Upper lobe of left lung (tissue), 6 donors: Measurements from ENCODE around the gene NFIB. TPM values are rescaled to one million over a fixed set of nuclear protein-coding genes. Genes with fewer than 3 reads are reported as not detected.

Experiments used
- ATAC-seq, 2 donors: fragments of 200-7000 bp; cut with Tn5 transposase; one replicate each; pipeline ENCODE4 v1.9.1; 2022; ENCODE audit warnings: mild to moderate bottlenecking in 2 of 2, moderate library complexity in 2 of 2; ENCODE audit not compliant: low FRiP score in 2 of 2
- DNase-seq, 2 donors: peaks; one replicate each; pipeline ENCODE4 v3.0.0-alpha.2; 2019 to 2020
- H3K27ac ChIP-seq, 4 donors: fragments of 200-600 bp; sonication (generic); one replicate each; pipeline ENCODE4 v1.5.1; 2016 to 2019
- H3K27me3 ChIP-seq, 4 donors: fragments of 200-600 bp; sonication (generic); one replicate each; pipeline ENCODE4 v1.5.1; 2017 to 2019
- H3K36me3 ChIP-seq, 4 donors: fragments of 200-600 bp; sonication (generic); one replicate each; pipeline ENCODE4 v1.5.1; 2016 to 2019
- H3K4me1 ChIP-seq, 4 donors: fragments of 200-600 bp; sonication (generic); one replicate each; pipeline ENCODE4 v1.5.1; 2018 to 2019
- H3K4me3 ChIP-seq, 4 donors: fragments of 200-600 bp; sonication (generic); one replicate each; pipeline ENCODE4 v1.5.1; 2017 to 2019; ENCODE audit warnings: mild to moderate bottlenecking in 2 of 4, moderate library complexity in 1 of 4
- H3K9me3 ChIP-seq, 4 donors: fragments of 200-600 bp; sonication (generic); one replicate each; pipeline ENCODE4 v1.5.1; 2018 to 2019
- EP300 ChIP-seq, 4 donors: sonication (generic); formaldehyde crosslinking; IDR thresholded peaks; one replicate each; pipeline ENCODE4 v1.5.1; 2017; ENCODE audit warnings: antibody characterized with exemption in 4 of 4, control low read depth in 2 of 4
- POLR2A ChIP-seq, 4 donors: fragments of 450-650 bp; IDR thresholded peaks; one replicate each; pipeline ENCODE4 v1.5.1; 2016 to 2017; ENCODE audit warnings: antibody characterized with exemption in 4 of 4, mild to moderate bottlenecking in 2 of 4
- POLR2AphosphoS5 ChIP-seq, 2 donors: sonication (generic); formaldehyde crosslinking; IDR thresholded peaks; one replicate each; pipeline ENCODE4 v1.5.1; 2017; ENCODE audit warnings: antibody characterized with exemption in 2 of 2
- WGBS, 2 donors: methylation state at CpG; one replicate each; pipeline ENCODE4 v1.1.5; 2017 to 2018; 5-methylcytosine and 5-hydroxymethylcytosine counted together
- total RNA-seq, 6 donors: library from RNA; depleted of rRNA in 4 of 6; stranded (reverse); fragments of >200 nt in 4 of 6; gene quantifications; one replicate each; pipeline versions ENCODE4 v1.1.0 to v1.2.1, GENCODE V29; 2016 to 2021
- TF ChIP-seq, protein P1 (sequence below), 6 experiments: fragments of 450-650 bp in 4 of 6; fragments of 200-600 bp in 2 of 6; sonication (generic) in 2 of 6; IDR thresholded peaks; one replicate each; pipeline ENCODE4 v1.5.1; 2016 to 2019; ENCODE audit warnings: antibody characterized with exemption in 6 of 6
- donor health status: DM: no; HTN: no; CAD: no; lungs with moderate emphysema.
- donor health status: DM: no; HTN: yes; CAD: no; lungs with severe emphysema.

Gene NFIB
- total RNA-seq, 6 donors from 2014 or later, result 33.9 to 109 (median 67.5) TPM

DNA sequence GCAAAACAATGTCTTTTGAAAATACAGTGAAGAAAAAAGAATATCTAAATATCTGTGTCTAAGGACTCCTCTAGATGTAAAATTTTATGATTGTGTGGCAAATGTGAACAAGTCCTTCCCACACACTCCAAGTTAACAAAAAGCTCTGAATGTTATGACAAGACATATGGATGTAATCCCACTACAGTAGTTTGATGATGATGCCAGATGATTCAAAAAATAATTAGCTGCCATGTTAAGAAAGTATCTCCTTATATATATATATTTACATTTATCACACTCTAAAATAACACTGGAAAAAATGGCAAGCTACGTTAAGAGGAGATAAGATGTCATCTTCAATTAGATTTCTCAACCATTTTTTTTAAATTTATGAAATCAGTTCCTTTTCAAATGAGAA is 178.5 kb downstream of the NFIB start:
- ATAC-seq (no peak), DNase-seq (no peak)

DNA sequence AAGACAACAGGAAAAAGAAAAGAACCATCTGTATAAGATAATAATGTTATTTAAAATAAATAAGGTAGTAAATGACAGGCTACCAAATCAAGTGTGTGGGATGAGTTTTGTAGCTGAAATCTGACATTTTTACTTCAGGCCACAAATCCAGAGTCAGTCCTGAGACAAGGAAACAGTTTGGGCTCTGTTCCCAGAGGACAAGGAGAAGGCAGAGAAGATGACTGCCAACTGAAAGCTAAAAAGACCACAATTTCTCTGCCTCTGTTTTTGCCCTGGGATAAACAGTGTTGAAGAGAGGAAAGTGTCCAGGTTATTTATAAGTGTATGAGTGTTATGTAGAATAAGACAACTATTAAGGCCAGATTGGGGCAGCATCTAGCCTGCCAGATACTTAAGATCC is 180.5 kb downstream of the NFIB start:
- no peak overlapping the region for H3K4me3 ChIP-seq
- DNase-seq, result no peak

More for the DNA sequence above, 178.5 kb downstream of the NFIB start:
- no peaks in the 10 kb centered on the region for H3K27me3 ChIP-seq
- no peak overlapping the region for H3K4me3 ChIP-seq
- peaks cover 0 to 2% (median 0%) of the 10 kb centered on the region in 4 donors for H3K4me1 ChIP-seq
- no peaks in the 10 kb centered on the region for H3K36me3 ChIP-seq
- H3K9me3 ChIP-seq, result no peaks in the 10 kb centered on the region
- WGBS, 2 donors, result 75 to 79% methylated on average over 1 of the region's 1 CpG
- TF ChIP-seq EP300 (IDR thresholded peaks at IDR 0.05) (no peak), POLR2A (IDR thresholded peaks at IDR 0.05) (no peak), POLR2AphosphoS5 (IDR thresholded peaks at IDR 0.05) (no peak)
- TF ChIP-seq, protein P1, sequence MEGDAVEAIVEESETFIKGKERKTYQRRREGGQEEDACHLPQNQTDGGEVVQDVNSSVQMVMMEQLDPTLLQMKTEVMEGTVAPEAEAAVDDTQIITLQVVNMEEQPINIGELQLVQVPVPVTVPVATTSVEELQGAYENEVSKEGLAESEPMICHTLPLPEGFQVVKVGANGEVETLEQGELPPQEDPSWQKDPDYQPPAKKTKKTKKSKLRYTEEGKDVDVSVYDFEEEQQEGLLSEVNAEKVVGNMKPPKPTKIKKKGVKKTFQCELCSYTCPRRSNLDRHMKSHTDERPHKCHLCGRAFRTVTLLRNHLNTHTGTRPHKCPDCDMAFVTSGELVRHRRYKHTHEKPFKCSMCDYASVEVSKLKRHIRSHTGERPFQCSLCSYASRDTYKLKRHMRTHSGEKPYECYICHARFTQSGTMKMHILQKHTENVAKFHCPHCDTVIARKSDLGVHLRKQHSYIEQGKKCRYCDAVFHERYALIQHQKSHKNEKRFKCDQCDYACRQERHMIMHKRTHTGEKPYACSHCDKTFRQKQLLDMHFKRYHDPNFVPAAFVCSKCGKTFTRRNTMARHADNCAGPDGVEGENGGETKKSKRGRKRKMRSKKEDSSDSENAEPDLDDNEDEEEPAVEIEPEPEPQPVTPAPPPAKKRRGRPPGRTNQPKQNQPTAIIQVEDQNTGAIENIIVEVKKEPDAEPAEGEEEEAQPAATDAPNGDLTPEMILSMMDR (IDR thresholded peaks at IDR 0.05), result no peak
- no peak overlapping the region for H3K27ac ChIP-seq

DNA sequence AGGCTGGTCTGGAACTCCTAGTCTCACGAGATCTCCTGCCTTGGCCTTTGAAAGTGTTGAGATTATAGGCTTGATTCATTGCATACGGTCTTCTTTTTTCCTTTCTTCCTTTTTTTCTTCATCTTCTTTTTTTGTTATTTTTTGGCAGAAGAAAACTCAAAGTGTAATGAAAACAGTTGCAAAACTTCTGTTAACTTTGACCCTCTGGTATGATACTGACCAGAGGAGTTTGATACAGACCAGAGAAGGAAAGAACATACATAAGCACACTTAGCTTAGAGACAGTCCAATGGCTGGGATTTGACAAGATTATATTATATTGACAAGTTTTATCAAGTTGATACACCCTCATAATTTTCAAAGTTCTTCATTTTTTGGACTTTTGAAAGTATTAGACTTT is 181.2 kb downstream of the NFIB start:
- TF ChIP-seq EP300 (IDR thresholded peaks at IDR 0.05) (no peak), POLR2A (IDR thresholded peaks at IDR 0.05) (no peak), POLR2AphosphoS5 (IDR thresholded peaks at IDR 0.05) (no peak)
- TF ChIP-seq, protein P1 (IDR thresholded peaks at IDR 0.05), result no peak
- Histone ChIP-seq H3K27ac (peak overlapping the region in 1 of 4 donors; percentile 4), H3K36me3 (no peaks in the 10 kb centered on the region), H3K4me1 (peaks cover 0 to 2% (median 0%) of the 10 kb centered on the region in 4 donors), H3K9me3 (no peaks in the 10 kb centered on the region), H3K27me3 (no peaks in the 10 kb centered on the region), H3K4me3 (no peak overlapping the region)
- DNase-seq (no peak), ATAC-seq (no peak)
- 75 to 77% methylated on average over 2 of the region's 2 CpGs for WGBS, 2 donors

More for the DNA sequence above, 180.5 kb downstream of the NFIB start:
- Histone ChIP-seq H3K4me1 (peaks cover 0 to 2% (median 0%) of the 10 kb centered on the region in 4 donors), H3K36me3 (no peaks in the 10 kb centered on the region), H3K9me3 (no peaks in the 10 kb centered on the region), H3K27me3 (no peaks in the 10 kb centered on the region), H3K27ac (peak overlapping the region in 1 of 4 donors; percentile 45)
- no peak for ATAC-seq
- TF ChIP-seq EP300 (IDR thresholded peaks at IDR 0.05) (no peak), POLR2AphosphoS5 (IDR thresholded peaks at IDR 0.05) (no peak), POLR2A (IDR thresholded peaks at IDR 0.05) (no peak)
- TF ChIP-seq, protein P1 (IDR thresholded peaks at IDR 0.05), result no peak

DNA sequence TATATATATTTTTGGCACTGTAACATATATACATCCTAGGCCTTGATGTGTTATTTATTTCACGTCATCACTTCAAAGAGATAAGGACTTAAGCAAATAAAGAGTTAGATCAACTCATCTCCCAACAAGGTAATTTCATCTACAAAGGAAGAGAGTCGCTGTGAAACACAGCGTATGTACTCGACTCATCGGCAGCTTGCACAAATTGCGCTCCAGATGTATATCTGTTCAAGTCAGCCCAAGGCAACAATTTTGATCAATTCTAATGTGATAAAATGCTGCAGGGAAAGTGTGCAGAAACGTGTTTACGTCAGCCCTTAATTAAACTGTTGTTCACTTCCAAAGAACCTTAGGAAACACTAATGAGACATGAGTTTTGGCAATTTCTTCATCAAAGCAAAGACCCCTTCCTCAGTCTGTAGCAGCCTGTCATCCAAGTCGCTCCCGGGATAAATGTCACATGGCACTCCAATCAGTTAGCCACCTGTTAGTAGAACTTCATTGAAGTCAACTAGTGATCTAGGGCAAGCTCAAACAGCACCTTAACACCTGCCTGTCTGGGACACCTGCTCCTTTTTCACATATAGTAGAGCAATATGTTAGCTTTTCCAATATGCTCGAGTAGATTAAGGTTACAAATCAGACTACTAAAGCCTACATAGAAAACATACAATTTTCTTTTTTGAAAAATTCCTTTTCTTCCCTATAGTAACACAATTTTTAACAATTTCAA is 182.4 kb downstream of the NFIB start:
- WGBS, 2 donors, result 89% methylated on average over 11 of the region's 11 CpGs
- ATAC-seq, result no peak

More for the DNA sequence above, 182.4 kb downstream of the NFIB start:
- DNase-seq, result no peak
- Histone ChIP-seq H3K4me3 (no peak overlapping the region), H3K36me3 (peaks cover 0 to 1% (median 0%) of the 10 kb centered on the region in 4 donors), H3K9me3 (no peaks in the 10 kb centered on the region), H3K27ac (peak overlapping the region in 1 of 4 donors; percentile 10), H3K27me3 (no peaks in the 10 kb centered on the region), H3K4me1 (peaks cover 0 to 2% (median 0%) of the 10 kb centered on the region in 4 donors)
- no peak for TF ChIP-seq EP300 (IDR thresholded peaks at IDR 0.05)
- TF ChIP-seq, protein P1 (IDR thresholded peaks at IDR 0.05), result no peak
- TF ChIP-seq POLR2AphosphoS5 (IDR thresholded peaks at IDR 0.05), result no peak
- TF ChIP-seq POLR2A (IDR thresholded peaks at IDR 0.05), result no peak
